H1 (cell line): ENCODE results near the gene RDH14. TPM values are rescaled to one million over a fixed set of nuclear protein-coding genes. Genes with fewer than 3 reads are reported as not detected.

Experiments
- BRCA1 ChIP-seq: IDR thresholded peaks from 2 replicates; pipeline ENCODE4 v1.6.1; 2012; ENCODE audit warnings: low read depth, low read length, improper control_type of control experiment
- CHD1 ChIP-seq: IDR thresholded peaks from 2 replicates; pipeline ENCODE4 v1.6.1; 2012; ENCODE audit warnings: low read depth, low read length, improper control_type of control experiment
- SIX5 ChIP-seq: IDR thresholded peaks from 2 replicates; pipeline ENCODE4 v1.6.1; 2011; ENCODE audit warnings: mild to moderate bottlenecking, low read depth, low read length
- SUZ12 ChIP-seq: fragments of 200-600 bp; sonication (generic); IDR thresholded peaks from 2 replicates; pipeline ENCODE4 v1.6.1; 2012; ENCODE audit warnings: mild to moderate bottlenecking, inconsistent platforms, low read length, moderate library complexity, mixed read lengths
- polyA plus RNA-seq, 7 experiments: library from polyadenylated mRNA; depleted of rRNA in 3 of 7; stranded (reverse) in 5 of 7; unstranded in 2 of 7; fragments of >200 nt in 5 of 7; fragments of 200-250 nt in 2 of 7; gene quantifications; 1 replicate in 5 of 7; 2 replicates in 1 of 7; 4 replicates in 1 of 7; pipeline versions ENCODE4 v1.2.1 to v1.2.3, GENCODE V29; 2011 to 2013; ENCODE audit warnings: missing spikeins in 2 of 7, mixed read lengths in 2 of 7
- total RNA-seq: library from RNA; stranded (reverse); fragmentation: NEBNext Ultra II Directional; extraction: Animal tissue kit (Norgen Biotek cat#: 25700); gene quantifications from 2 replicates; pipeline ENCODE4 v1.2.1, GENCODE V29; 2021

Gene RDH14
- total and polyA plus RNA-seq, 2 of the 8 experiments (the other 6 are each of a cell fraction or from before 2014, with no cell fraction given): 14.7 to 23.6 TPM

GRCh38 chr2:18525852-18526251 is 34.6 kb downstream of the RDH14 start (continued):
- TF ChIP-seq CHD1 (no peak), SIX5 (no peak), SUZ12 (no peak), BRCA1 (no peak)
- TF ChIP-seq, all 59 proteins: peak for 0
